IMR-90 (cell line): ENCODE data around the gene EMC8. TPM values are rescaled to one million over a fixed set of nuclear protein-coding genes. Genes with fewer than 3 reads are reported as not detected.
A peak's percentile ranks its signal among the peaks of the same experiment; 100 is the strongest.

Experiments used
- ATAC-seq: fragments of 200-7000 bp; cut with Tn5 transposase; 2 replicates; pipeline ENCODE4 v1.9.1; 2020; ENCODE audit warnings: low read depth, mild to moderate bottlenecking, moderate library complexity
- BruUV-seq: library from RNA; stranded (reverse); fragments of 400-500 nt; replicated peaks from 2 replicates; lab custom pipeline; 2021; lab: Mats Ljungman, UMichigan
- CTCF ChIA-PET: fragments of 300-600 bp; formaldehyde crosslinking; extraction: SDS; loops from one replicate; lab custom pipeline; 2021; ENCODE audit warnings: antibody characterized with exemption; lab: Yijun Ruan, JAX
- POLR2A ChIA-PET: fragments of 300-600 bp; sonication (Branson Sonifier 250); formaldehyde crosslinking; loops from one replicate; lab custom pipeline; 2022; ENCODE audit warnings: antibody characterized with exemption; ENCODE audit not compliant: unreplicated experiment; lab: Charles Lee
- DNase-seq: peaks from one replicate; pipeline ENCODE4 v3.0.0; 2013
- H2AFZ ChIP-seq: replicated peaks from 2 replicates; pipeline ENCODE3; 2013; ENCODE audit warnings: low read length, mild to moderate bottlenecking; ENCODE audit not compliant: poor library complexity
- H2AK5ac ChIP-seq: 2 replicates; pipeline ENCODE4 v1.6.1; 2013; ENCODE audit warnings: low read depth, low read length, inconsistent platforms
- H2AK9ac ChIP-seq: replicated peaks from 2 replicates; pipeline ENCODE3; 2013; ENCODE audit warnings: mild to moderate bottlenecking, low read depth, low read length, moderate library complexity; ENCODE audit not compliant: poor library complexity
- H2BK120ac ChIP-seq: 2 replicates; pipeline ENCODE4 v1.6.1; 2013; ENCODE audit warnings: low read depth, low read length, inconsistent platforms
- H2BK15ac ChIP-seq: 3 replicates; pipeline ENCODE4 v1.6.1; 2013; ENCODE audit warnings: low read depth, low read length, inconsistent platforms
- H2BK20ac ChIP-seq: 2 replicates; pipeline ENCODE4 v1.6.1; 2013; ENCODE audit warnings: low read depth, mild to moderate bottlenecking, inconsistent platforms, low read length, moderate library complexity
- H2BK5ac ChIP-seq: 2 replicates; pipeline ENCODE4 v1.6.1; 2013; ENCODE audit warnings: mild to moderate bottlenecking, low read depth, low read length, inconsistent platforms; ENCODE audit not compliant: poor library complexity, severe bottlenecking
- H3K14ac ChIP-seq: replicated peaks from 2 replicates; pipeline ENCODE4 v1.6.1; 2013; ENCODE audit warnings: low read depth, low read length, inconsistent platforms
- H3K18ac ChIP-seq: 2 replicates; pipeline ENCODE4 v1.6.1; 2013; ENCODE audit warnings: low read depth, low read length, control low read depth
- H3K23ac ChIP-seq: 2 replicates; pipeline ENCODE4 v1.6.1; 2013; ENCODE audit warnings: low read depth, low read length, inconsistent platforms
- H3K27ac ChIP-seq: 2 replicates; pipeline ENCODE4 v1.5.1; 2013; ENCODE audit warnings: mild to moderate bottlenecking, control low read depth, low read length; ENCODE audit not compliant: insufficient read depth
- H3K27me3 ChIP-seq: 2 replicates; pipeline ENCODE4 v1.6.1; 2013; ENCODE audit warnings: low read length; ENCODE audit not compliant: control insufficient read depth, insufficient read depth
- H3K36me3 ChIP-seq: 2 replicates; pipeline ENCODE4 v1.6.1; 2013; ENCODE audit warnings: low read length, mixed read lengths; ENCODE audit not compliant: control insufficient read depth, insufficient read depth
- H3K4ac ChIP-seq: 2 replicates; pipeline ENCODE4 v1.6.1; 2013; ENCODE audit warnings: low read depth, low read length, inconsistent platforms
- H3K4me1 ChIP-seq: 2 replicates; pipeline ENCODE4 v1.6.1; 2013; ENCODE audit warnings: low read length, mixed read lengths; ENCODE audit not compliant: control insufficient read depth, insufficient read depth
- H3K4me2 ChIP-seq: 2 replicates; pipeline ENCODE4 v1.6.1; 2013; ENCODE audit warnings: low read depth, mild to moderate bottlenecking, control low read depth, low read length, moderate library complexity
- H3K4me3 ChIP-seq: 2 replicates; pipeline ENCODE4 v1.5.1; 2013; ENCODE audit warnings: low read depth, mild to moderate bottlenecking, control low read depth, low read length, moderate library complexity; ENCODE audit not compliant: insufficient read depth
- H3K56ac ChIP-seq: 2 replicates; pipeline ENCODE4 v1.6.1; 2013; ENCODE audit warnings: low read length, inconsistent platforms; ENCODE audit not compliant: insufficient read depth; ENCODE audit errors: extremely low read depth
- H3K79me1 ChIP-seq, 2 experiments: 2 replicates each; pipeline ENCODE4 v1.6.1; 2013; ENCODE audit warnings: low read length in 2 of 2, inconsistent platforms in 1 of 2, low read depth in 1 of 2
- H3K9ac ChIP-seq: 2 replicates; pipeline ENCODE4 v1.6.1; 2013; ENCODE audit warnings: low read depth, low read length, control low read depth
- H3K9me1 ChIP-seq: 2 replicates; pipeline ENCODE4 v1.6.1; 2013; ENCODE audit warnings: low read length, inconsistent platforms; ENCODE audit not compliant: insufficient read depth
- H3K9me3 ChIP-seq: 2 replicates; pipeline ENCODE4 v1.6.1; 2013; ENCODE audit warnings: low read length; ENCODE audit not compliant: control insufficient read depth, insufficient read depth
- H4K20me1 ChIP-seq: 2 replicates; pipeline ENCODE4 v1.6.1; 2013; ENCODE audit warnings: low read length, inconsistent platforms; ENCODE audit not compliant: insufficient read depth
- H4K5ac ChIP-seq: 2 replicates; pipeline ENCODE4 v1.6.1; 2013; ENCODE audit warnings: mild to moderate bottlenecking, low read depth, low read length, control low read depth
- H4K8ac ChIP-seq, 2 experiments: 2 replicates each; pipeline ENCODE4 v1.6.1; 2013; ENCODE audit warnings: low read depth in 2 of 2, low read length in 2 of 2, control low read depth in 1 of 2, inconsistent platforms in 1 of 2
- H4K91ac ChIP-seq: 2 replicates; pipeline ENCODE4 v1.6.1; 2013; ENCODE audit warnings: low read depth, low read length, inconsistent platforms; ENCODE audit not compliant: insufficient read depth
- CHD1 ChIP-seq: IDR thresholded peaks from 2 replicates; pipeline ENCODE4 v1.6.1; 2012; ENCODE audit warnings: low read depth, low read length, improper control_type of control experiment
- ELK1 ChIP-seq: fragments of 150-350 bp; IDR thresholded peaks from 2 replicates; pipeline ENCODE4 v1.6.1; 2016; ENCODE audit warnings: low read depth, mild to moderate bottlenecking, low read length, moderate library complexity, borderline replicate concordance
- MAFK ChIP-seq: IDR thresholded peaks from 2 replicates; pipeline ENCODE4 v1.6.1; 2012; ENCODE audit warnings: low read depth, low read length, improper control_type of control experiment
- RAD21 ChIP-seq: IDR thresholded peaks from 2 replicates; pipeline ENCODE4 v1.6.1; 2012; ENCODE audit warnings: low read length, improper control_type of control experiment
- WGBS, 2 experiments: methylation state at CpG; one replicate each; pipeline versions ENCODE4 v1.1.5 to v1.1.7; 2013; ENCODE audit warnings: missing lambda C conversion rate in 2 of 2; ENCODE audit not compliant: insufficient read length in 1 of 2; ENCODE audit errors: extremely low coverage in 2 of 2; 5-methylcytosine and 5-hydroxymethylcytosine counted together
- dilution Hi-C: fragments of 300-500 bp; cut with HindIII; formaldehyde crosslinking; loops from one replicate; pipeline ENCODE4 v1.14.3; 2018; ENCODE audit warnings: low sequenced_read_pairs; ENCODE audit not compliant: unreplicated experiment
- in situ Hi-C: fragments of 300-500 bp; cut with MboI; formaldehyde crosslinking; loops from 3 replicates; pipeline ENCODE4 v1.14.3; 2019; ENCODE audit warnings: low sequenced_read_pairs, inconsistent platforms, mixed read lengths
- intact Hi-C: fragments of 100-400 bp; cut with micrococcal nuclease; formaldehyde crosslinking; loops from 2 replicates; pipeline ENCODE4 v1.10.0; 2022
- polyA plus RNA-seq, 3 experiments: library from polyadenylated mRNA; depleted of rRNA; stranded (reverse); fragments of >200 nt; gene quantifications; 2 replicates each; pipeline ENCODE4 v1.2.3, GENCODE V29; 2012; ENCODE audit warnings: low replicate concordance in 1 of 3
- total RNA-seq: library from RNA; depleted of rRNA; stranded (reverse); fragments of >200 nt; gene quantifications from 2 replicates; pipeline ENCODE4 v1.2.3, GENCODE V29; 2012
- TF ChIP-seq, protein P1 (sequence below): conservative IDR thresholded peaks from 2 replicates; pipeline ENCODE4 v1.5.1; 2012; ENCODE audit warnings: mild to moderate bottlenecking, low read depth, low read length, improper control_type of control experiment

The EMC8 gene
- total and polyA plus RNA-seq, 2 of the 4 experiments (the other 2 are of a cell fraction): 23.7 to 48.9 TPM

DNA sequence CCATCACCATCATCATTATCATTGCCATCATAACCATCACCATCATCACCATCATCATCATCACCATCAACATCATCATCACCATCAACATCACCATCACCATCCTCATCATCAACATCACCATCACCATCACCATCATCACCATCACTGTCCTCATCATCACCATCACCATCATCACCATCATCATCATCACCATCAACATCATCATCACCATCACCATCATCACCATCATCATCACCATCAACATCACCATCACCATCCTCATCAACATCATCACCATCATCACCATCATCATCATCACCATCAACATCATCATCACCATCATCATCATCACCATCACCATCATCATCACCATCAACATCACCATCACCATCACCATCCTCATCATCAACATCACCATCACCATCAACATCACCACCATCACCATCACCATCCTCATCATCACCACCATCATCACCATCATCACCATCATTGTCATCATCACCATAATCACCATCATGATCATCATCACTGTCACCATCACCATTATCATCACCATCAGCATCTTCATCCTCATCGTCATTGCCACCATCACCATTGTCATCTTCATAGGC lies 24.1 kb upstream of the EMC8 start:
- no peak overlapping the region for H2AK5ac ChIP-seq
- H4K20me1 ChIP-seq: no peaks in the 10 kb centered on the region
- dilution Hi-C loops (no loop called here), intact Hi-C loops (loop anchor here (5.0 kb wide), 1 partner anchor 399 kb away; no protein-coding TSS in a partner anchor), in situ Hi-C loops (loop anchor here (5.0 to 25.0 kb wide), 4 partner anchors 161 to 694 kb away; no protein-coding TSS in a partner anchor)
- no peak overlapping the region for H3K14ac ChIP-seq
- H4K91ac ChIP-seq: no peak overlapping the region
- peak overlapping the region; percentile 10 for H2BK5ac ChIP-seq
- H3K9me3 ChIP-seq: no peaks in the 10 kb centered on the region
- ATAC-seq (no peak), DNase-seq (no peak)
- POLR2A ChIA-PET: no interaction called here
- H3K18ac ChIP-seq: no peak overlapping the region
- 0 out of 2 replicates have a peak, but pooled peaks cover 6% of the 10 kb centered on the region for H3K9me1 ChIP-seq
- no TSS peak for BruUV-seq
- H2AFZ ChIP-seq: no peak overlapping the region
- peaks cover 3% of the 10 kb centered on the region; the same call in 1 of the 2 replicates for H3K4me1 ChIP-seq
- WGBS, 2 experiments: 80% methylated on average over 1 of the region's 1 CpG; no CpG with 5 or more reads in 1 of the 2 experiments
- H4K8ac ChIP-seq: no peak overlapping the region
- no peak for TF ChIP-seq RAD21
- no peak for TF ChIP-seq MAFK
- TF ChIP-seq, protein P1, sequence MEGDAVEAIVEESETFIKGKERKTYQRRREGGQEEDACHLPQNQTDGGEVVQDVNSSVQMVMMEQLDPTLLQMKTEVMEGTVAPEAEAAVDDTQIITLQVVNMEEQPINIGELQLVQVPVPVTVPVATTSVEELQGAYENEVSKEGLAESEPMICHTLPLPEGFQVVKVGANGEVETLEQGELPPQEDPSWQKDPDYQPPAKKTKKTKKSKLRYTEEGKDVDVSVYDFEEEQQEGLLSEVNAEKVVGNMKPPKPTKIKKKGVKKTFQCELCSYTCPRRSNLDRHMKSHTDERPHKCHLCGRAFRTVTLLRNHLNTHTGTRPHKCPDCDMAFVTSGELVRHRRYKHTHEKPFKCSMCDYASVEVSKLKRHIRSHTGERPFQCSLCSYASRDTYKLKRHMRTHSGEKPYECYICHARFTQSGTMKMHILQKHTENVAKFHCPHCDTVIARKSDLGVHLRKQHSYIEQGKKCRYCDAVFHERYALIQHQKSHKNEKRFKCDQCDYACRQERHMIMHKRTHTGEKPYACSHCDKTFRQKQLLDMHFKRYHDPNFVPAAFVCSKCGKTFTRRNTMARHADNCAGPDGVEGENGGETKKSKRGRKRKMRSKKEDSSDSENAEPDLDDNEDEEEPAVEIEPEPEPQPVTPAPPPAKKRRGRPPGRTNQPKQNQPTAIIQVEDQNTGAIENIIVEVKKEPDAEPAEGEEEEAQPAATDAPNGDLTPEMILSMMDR: no peak
- TF ChIP-seq ELK1: no peak
- no peak for TF ChIP-seq CHD1
- no peaks in the 10 kb centered on the region for H3K79me1 ChIP-seq
- no peak overlapping the region for H2AK9ac ChIP-seq
- H3K4me3 ChIP-seq: no peak overlapping the region
- no peak overlapping the region for H3K4ac ChIP-seq
- no peak overlapping the region for H2BK120ac ChIP-seq
- H3K36me3 ChIP-seq: no peaks in the 10 kb centered on the region
- no peak overlapping the region for H3K56ac ChIP-seq
- H4K5ac ChIP-seq: no peak overlapping the region
- CTCF ChIA-PET: no interaction called here
- H2BK15ac ChIP-seq: no peak overlapping the region
- no peak overlapping the region for H3K23ac ChIP-seq
- no peak overlapping the region for H3K9ac ChIP-seq
- H3K4me2 ChIP-seq: peak overlapping the region; percentile 38; the same call in 1 of the 2 replicates
- H3K27ac ChIP-seq: no peak overlapping the region; the same call in 1 of the 2 replicates
- H2BK20ac ChIP-seq: no peak overlapping the region
- H3K27me3 ChIP-seq: peaks cover 40% of the 10 kb centered on the region
